ENCODE data around the gene SDC3. TPM values are rescaled to one million over a fixed set of nuclear protein-coding genes. Genes with fewer than 3 reads are reported as not detected.

Gene SDC3
- total and polyA plus RNA-seq, 2 of the 8 experiments (the other 6 are each of a cell fraction or from before 2014, with no cell fraction given), result 7.0 to 27.0 TPM

DNA sequence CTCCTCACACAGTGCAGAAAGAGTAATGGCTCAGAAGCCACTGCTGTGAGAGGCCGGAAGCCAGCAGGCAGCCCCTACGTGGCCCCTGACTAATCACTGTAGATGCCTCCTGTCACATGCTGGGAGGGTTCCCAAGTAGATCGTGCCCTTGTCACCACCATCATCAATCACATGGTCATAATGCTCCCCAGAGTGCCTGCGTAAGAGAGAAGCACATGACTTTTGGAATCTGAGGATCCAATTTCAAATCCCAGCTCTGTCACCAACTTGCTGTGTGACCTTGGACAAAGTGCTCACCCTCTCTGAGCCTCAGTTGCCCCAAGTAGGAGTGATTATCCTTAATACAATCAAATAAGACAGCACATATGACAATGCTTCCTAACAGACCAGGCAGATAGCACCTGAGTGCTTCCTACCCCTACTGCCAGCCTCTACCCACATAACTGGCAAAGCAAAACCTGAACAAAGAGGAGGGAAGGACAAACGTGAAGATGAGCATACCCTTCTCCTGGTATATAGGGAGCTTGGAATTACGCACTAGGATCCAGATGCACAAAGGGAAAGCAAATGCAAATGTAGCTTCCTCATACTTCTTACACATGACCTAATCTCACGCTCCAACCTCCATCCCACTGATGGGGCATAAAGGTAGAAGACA is 65.7 kb downstream of the SDC3 start:
- Histone ChIP-seq H3K4ac (replicated peaks; ENCODE audit: insufficient read length, low read depth, low read length) (no peak overlapping the region), H2BK5ac (ENCODE audit: low read depth, low read length) (no peak overlapping the region), H3K79me1 (ENCODE audit: low read depth, low read length) (no peaks in the 10 kb centered on the region), H4K8ac (ENCODE audit: extremely low read depth, insufficient read depth, low read length) (no peak overlapping the region), H3K36me3 (ENCODE audit: control insufficient read depth in 2 of 4, insufficient read depth in 4 of 4, low read length in 3 of 4) (no peaks in the 10 kb centered on the region), H3K27me3 (replicated peaks in 1 of 4; ENCODE audit: control insufficient read depth in 3 of 4, extremely low read depth in 1 of 4, insufficient read depth in 3 of 4, low read length in 3 of 4) (no peaks in the 10 kb centered on the region), H2BK15ac (ENCODE audit: low read length) (0 out of 2 replicates have a peak overlapping the region, but pooled peaks have one; percentile 74), H3K14ac (ENCODE audit: insufficient read length) (no peak overlapping the region), H2BK20ac (ENCODE audit: low read length) (no peak overlapping the region), H3K4me3 (ENCODE audit: extremely low read depth in 1 of 4, insufficient read depth in 2 of 4, low read depth in 3 of 4, low read length in 4 of 4) (no peak overlapping the region), H2AFZ (ENCODE audit: low read length) (no peak overlapping the region), H3K23me2 (ENCODE audit: low read depth, low read length) (peaks cover 6% of the 10 kb centered on the region; the same call in 1 of the 2 replicates), H3K79me2 (ENCODE audit: control insufficient read depth in 1 of 2, insufficient read depth in 2 of 2, low read length in 2 of 2) (no peaks in the 10 kb centered on the region), H3K9ac (replicated peaks in 1 of 4; ENCODE audit: extremely low read depth in 1 of 4, low read depth in 3 of 4, low read length in 3 of 4) (no peak overlapping the region), H4K91ac (replicated peaks; ENCODE audit: insufficient read length, low read length) (no peak overlapping the region), H4K5ac (ENCODE audit: insufficient read length, low read depth, low read length) (no peak overlapping the region), H2AK5ac (ENCODE audit: low read depth, low read length) (no peak overlapping the region), H3K9me3 (ENCODE audit: insufficient read depth in 2 of 2, low read depth in 1 of 2, low read length in 1 of 2) (no peaks in the 10 kb centered on the region), H3K56ac (replicated peaks; ENCODE audit: insufficient read length, low read depth, low read length) (no peak overlapping the region), H3K23ac (ENCODE audit: insufficient read length) (no peak overlapping the region), H4K20me1 (replicated peaks in 1 of 2; ENCODE audit: control insufficient read depth in 1 of 2, insufficient read depth in 2 of 2, low read length in 2 of 2) (no peaks in the 10 kb centered on the region), H3K4me1 (replicated peaks in 1 of 4; ENCODE audit: control insufficient read depth in 3 of 4, insufficient read depth in 4 of 4, low read length in 3 of 4) (peaks cover 16 to 32% (median 22%) of the 10 kb centered on the region in 4 experiments), H2BK12ac (ENCODE audit: low read depth, low read length) (no peak overlapping the region), H3K27ac (ENCODE audit: low read depth, low read length) (no peak overlapping the region), H3K18ac (ENCODE audit: extremely low read depth, low read length) (no peak overlapping the region), H3K4me2 (ENCODE audit: insufficient read depth in 1 of 2, low read depth in 2 of 2, low read length in 2 of 2) (no peak overlapping the region), H2BK120ac (replicated peaks; ENCODE audit: low read depth, low read length) (no peak overlapping the region)
- ChIA-PET CTCF (ENCODE audit: partially characterized antibody) (interaction anchor here (0.7 to 2.9 kb wide), 6 partner anchors 11 to 69 kb away, joined by 3 to 16 read pairs (median 6); no protein-coding TSS in a partner anchor), POLR2A (ENCODE audit: partially characterized antibody) (interaction anchor here (0.6 to 1.2 kb wide), 3 partner anchors 11 to 184 kb away, joined by 3 read pairs; no protein-coding TSS in a partner anchor)
- DNase-seq (ENCODE audit: low read depth in 1 of 2, low spot score in 2 of 2), result no peak
- TF ChIP-seq SUZ12 (IDR thresholded peaks at IDR 0.05; ENCODE audit: low read length) (no peak), MAX (IDR thresholded peaks at IDR 0.05) (no peak), SP4 (IDR thresholded peaks at IDR 0.05; ENCODE audit: low read length) (no peak), BACH1 (IDR thresholded peaks at IDR 0.05; ENCODE audit: low read length) (no peak), CTBP2 (IDR thresholded peaks at IDR 0.05; ENCODE audit: borderline replicate concordance, insufficient read depth, insufficient read length, low read length) (no peak), SP1 (IDR thresholded peaks at IDR 0.05; ENCODE audit: low read depth, low read length) (no peak), KDM1A (IDR thresholded peaks at IDR 0.05; ENCODE audit: borderline replicate concordance, low read length) (peak; percentile 93), ASH2L (IDR thresholded peaks at IDR 0.05; ENCODE audit: low read length) (no peak)
- WGBS, 2 experiments (ENCODE audit: extremely low coverage in 1 of 2, insufficient coverage in 1 of 2, insufficient read length in 1 of 2, insufficient replicate concordance in 2 of 2, low coverage in 1 of 2, low lambda C conversion rate in 2 of 2, missing lambda C conversion rate in 1 of 2), result 84% methylated on average over 7 of the region's 7 CpGs; no CpG with 5 or more reads in 1 of the 2 experiments
- FAIRE-seq, result peak; percentile 24
